D721Med (cell line): ENCODE measurements around the gene CHI3L2.

Experiments used
- DNase-seq: peaks from one replicate; pipeline ENCODE4 v3.0.0; 2011; ENCODE audit warnings: low spot score; ENCODE audit not compliant: insufficient read length
- FAIRE-seq: peaks from 2 replicates; lab custom pipeline; 2011; peaks lifted over from hg19 to GRCh38; lab: Jason Lieb, UNC
- TF ChIP-seq, protein P1 (sequence below): IDR thresholded peaks from 2 replicates; pipeline ENCODE4 v1.5.1; 2012; ENCODE audit warnings: mild to moderate bottlenecking, control low read depth; ENCODE audit not compliant: insufficient read depth; ENCODE audit errors: missing control alignments

CHI3L2 gene

DNA sequence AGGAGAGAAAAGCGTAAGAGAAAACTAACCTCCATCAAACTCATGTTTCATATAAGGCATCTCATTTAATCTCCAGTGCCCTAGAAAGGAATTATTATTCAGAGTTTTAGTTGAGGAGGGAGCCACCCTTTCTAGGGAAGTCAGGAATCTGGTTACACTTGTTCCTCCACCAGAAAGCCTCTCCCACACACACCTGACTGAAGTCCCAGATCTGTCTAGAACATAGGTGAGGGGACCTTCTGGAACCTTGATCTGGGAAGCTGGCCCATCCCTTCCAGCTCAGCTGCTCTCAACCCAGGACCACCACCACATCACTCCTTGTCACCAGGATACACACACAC is 25.2 kb upstream of the CHI3L2 start:
- TF ChIP-seq, protein P1, sequence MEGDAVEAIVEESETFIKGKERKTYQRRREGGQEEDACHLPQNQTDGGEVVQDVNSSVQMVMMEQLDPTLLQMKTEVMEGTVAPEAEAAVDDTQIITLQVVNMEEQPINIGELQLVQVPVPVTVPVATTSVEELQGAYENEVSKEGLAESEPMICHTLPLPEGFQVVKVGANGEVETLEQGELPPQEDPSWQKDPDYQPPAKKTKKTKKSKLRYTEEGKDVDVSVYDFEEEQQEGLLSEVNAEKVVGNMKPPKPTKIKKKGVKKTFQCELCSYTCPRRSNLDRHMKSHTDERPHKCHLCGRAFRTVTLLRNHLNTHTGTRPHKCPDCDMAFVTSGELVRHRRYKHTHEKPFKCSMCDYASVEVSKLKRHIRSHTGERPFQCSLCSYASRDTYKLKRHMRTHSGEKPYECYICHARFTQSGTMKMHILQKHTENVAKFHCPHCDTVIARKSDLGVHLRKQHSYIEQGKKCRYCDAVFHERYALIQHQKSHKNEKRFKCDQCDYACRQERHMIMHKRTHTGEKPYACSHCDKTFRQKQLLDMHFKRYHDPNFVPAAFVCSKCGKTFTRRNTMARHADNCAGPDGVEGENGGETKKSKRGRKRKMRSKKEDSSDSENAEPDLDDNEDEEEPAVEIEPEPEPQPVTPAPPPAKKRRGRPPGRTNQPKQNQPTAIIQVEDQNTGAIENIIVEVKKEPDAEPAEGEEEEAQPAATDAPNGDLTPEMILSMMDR = no peak
- FAIRE-seq (no peak), DNase-seq (no peak)

DNA sequence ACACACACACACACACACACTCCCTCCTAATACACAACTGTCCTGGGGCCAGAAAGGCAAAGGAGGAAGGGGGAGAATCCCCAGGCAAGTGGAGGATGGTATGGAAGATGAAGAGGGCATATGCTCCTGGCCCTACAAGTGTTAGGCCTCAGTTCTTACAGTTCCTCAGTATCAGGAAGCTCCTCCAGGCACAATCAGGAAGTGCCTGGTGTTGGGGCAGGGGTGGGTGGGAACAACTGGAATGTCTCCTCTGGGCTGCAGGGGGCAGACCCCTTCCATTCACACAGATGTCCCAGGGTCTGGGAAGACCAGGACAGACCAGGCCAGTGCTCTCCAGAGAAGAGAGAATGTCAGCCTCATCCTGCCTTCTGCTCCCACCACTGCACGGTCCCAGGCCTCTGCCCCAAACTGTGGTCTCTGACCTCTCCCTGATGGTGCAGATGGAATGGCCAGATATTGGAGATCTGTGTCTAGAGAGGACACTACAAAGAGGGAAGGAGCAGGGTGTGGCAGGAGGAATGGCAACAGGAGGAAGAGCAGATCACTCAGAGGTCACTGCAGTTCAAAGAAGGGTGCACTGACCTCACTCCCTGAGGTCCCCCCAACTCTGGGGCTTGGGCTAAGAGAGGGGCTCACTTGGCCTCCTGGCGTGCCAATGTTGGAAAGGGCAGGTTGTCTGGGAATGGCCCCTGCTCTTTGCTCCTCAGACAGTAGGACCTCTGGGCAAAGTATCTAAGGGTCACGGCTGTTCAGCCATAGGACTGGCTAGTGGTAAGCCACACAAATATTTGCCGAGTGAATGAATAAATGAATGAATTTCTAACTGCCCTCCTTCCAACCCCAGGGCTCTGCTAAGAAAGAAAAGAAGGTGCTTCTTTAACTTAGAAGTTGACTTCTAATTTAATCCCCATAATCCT is 24.5 kb upstream of the CHI3L2 start:
- FAIRE-seq (no peak), DNase-seq (no peak)
- TF ChIP-seq, protein P1 = no peak

DNA sequence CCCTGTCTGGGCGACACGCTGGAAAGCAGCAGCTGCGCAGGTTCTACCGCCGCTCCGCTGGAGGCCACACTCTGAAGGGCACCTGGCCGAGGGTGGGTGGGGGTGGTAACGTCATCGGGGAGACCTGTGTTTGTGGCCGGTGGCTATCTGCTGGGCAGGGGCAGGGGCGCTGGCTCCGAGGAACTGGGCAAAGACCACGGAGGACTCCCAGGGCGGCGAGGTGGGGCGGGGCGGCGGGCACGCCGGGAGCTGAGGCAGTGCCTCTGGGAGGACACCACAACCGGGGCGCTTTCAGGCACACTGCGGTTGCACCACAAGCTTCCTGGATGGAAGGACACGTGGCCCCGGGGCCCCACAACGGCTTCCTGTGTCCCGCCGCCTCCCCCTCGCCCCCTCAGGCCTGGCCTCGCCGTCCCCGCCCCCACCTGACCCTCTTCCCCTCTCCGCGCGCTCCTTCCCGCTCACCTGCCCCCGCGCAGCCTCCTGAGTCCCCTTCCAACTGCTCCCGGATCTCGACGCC is 23.8 kb upstream of the CHI3L2 start:
- FAIRE-seq (no peak), DNase-seq (no peak)
- TF ChIP-seq, protein P1 = no peak

DNA sequence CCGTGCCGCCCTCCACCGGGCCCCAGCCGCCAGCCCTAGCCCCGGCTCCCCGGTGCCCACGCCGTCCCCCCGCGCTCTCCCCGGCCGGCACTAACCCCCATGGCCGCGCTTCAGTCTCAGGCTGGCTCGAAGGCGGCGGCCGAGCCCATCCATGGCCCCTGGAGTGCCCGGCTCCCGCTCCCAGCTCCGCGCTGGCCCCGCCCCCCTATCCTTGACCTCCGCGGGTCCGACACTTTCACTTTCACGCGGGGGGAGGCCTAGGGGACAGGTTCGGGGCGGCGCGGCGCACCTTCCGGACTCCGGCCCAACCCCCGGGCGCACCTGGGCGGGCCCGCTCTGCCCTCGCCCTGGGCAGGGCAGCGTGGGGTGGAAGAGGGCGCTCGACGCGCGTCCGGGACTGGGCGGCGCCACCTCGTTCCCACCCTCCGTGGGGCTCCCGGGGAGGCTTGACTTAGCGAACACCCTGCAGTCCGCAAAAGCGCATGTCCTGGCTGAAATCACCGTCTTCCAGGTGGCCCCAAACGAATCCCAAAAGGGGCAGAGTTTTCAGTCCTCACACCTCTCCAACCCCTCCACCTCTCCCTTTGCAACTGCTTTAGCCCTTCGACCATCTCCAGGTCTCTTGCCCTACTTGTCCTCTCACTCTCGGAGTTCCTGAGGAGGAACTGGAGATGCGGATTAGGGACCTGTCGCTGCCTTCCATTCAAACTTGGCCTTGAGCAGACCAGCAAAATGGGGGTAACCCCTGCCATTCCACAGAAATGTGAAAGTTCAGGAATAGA is 23.1 kb upstream of the CHI3L2 start:
- TF ChIP-seq, protein P1 = no peak
- FAIRE-seq = no peak
- DNase-seq = no peak

DNA sequence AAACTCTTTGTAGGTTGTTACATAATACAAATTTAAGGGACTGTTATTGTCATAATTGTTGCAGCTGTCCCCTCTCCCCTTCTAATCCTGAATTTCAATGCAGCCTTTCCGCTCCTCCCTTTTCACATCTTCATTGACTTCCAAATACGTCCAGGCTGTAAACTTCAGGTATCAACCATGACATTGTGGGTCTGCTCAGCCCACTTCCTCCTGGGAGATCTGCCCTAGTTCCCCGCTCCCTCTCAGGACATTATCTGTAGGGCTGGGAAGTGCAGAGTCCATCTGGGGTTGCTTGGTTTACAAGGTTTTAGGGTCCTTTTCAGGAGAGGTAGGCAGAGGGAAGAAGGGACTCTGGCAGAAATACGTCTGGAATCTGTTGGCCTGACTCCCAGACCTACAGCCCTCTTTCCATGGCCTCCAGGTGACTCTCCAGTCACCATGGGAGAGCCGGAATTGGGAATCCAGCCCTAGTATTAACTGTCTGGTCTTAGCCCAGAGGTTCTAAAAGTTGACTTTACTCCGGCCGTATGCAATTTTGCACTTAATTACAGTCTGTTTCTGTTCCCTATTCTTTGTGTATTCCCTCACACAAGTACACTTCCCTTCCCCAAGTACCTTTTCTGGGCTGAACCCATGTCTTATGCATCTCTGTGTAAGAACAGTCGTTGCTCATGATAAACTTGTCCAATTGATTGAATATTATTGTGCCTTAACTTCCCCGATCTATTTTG is 22.4 kb upstream of the CHI3L2 start:
- FAIRE-seq (no peak), DNase-seq (no peak)
- TF ChIP-seq, protein P1 = no peak

DNA sequence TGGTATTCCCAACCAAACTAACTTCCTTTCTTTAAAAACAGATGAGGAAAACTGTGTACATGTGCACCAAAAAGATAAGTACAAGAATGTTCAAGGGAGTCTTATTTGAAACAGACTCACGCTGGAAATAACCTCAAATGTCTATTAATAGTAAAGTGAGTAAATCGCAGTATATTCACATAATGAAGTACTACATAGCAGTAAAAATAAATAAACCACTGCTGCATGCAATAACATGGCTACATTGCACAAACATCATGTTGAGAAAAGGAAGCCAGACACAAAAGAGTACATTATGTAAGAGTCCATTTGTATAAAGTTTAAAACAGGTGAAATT is 21.8 kb upstream of the CHI3L2 start:
- FAIRE-seq = no peak
- DNase-seq = no peak
- TF ChIP-seq, protein P1 = no peak
